Right atrium auricular region (tissue), 2 donors: Measurements from ENCODE around the gene CRAMP1. TPM values are rescaled to one million over a fixed set of nuclear protein-coding genes. Genes with fewer than 3 reads are reported as not detected.

ENCODE experiments used
- DNase-seq: peaks from one replicate; pipeline ENCODE4 v3.0.0-alpha.2; 2019; ENCODE audit warnings: low spot score
- H3K27ac ChIP-seq, 2 donors: fragments of 200-600 bp; sonication (generic); 1 replicate in 1 of 2; 2 replicates in 1 of 2; pipeline ENCODE4 v1.5.1; 2016 to 2019
- H3K27me3 ChIP-seq, 2 donors: fragments of 200-600 bp; sonication (generic); one replicate each; pipeline versions ENCODE4 v1.5.1 to v1.6.0; 2017 to 2019
- H3K36me3 ChIP-seq: fragments of 200-600 bp; sonication (generic); one replicate; pipeline ENCODE4 v1.5.1; 2016
- H3K4me1 ChIP-seq, 2 donors: fragments of 200-600 bp; sonication (generic); one replicate each; pipeline versions ENCODE4 v1.5.1 to v1.6.0; 2017 to 2019
- H3K4me3 ChIP-seq, 2 donors: fragments of 200-600 bp; sonication (generic); 1 replicate in 1 of 2; 2 replicates in 1 of 2; pipeline ENCODE4 v1.5.1; 2017 to 2019; ENCODE audit warnings: mild to moderate bottlenecking in 1 of 2, moderate library complexity in 1 of 2
- H3K9me3 ChIP-seq, 2 donors: fragments of 200-600 bp; sonication (generic); one replicate each; pipeline ENCODE4 v1.5.1; 2019
- total RNA-seq, 2 donors: library from RNA; depleted of rRNA; stranded (reverse); fragments of >200 nt; gene quantifications; one replicate each; pipeline ENCODE4 v1.1.0, GENCODE V29; 2016
- TF ChIP-seq, protein P1 (sequence below), 2 donors: fragments of 200-600 bp; sonication (generic); IDR thresholded peaks; one replicate each; pipeline ENCODE4 v1.5.1; 2019; ENCODE audit warnings: antibody characterized with exemption in 2 of 2

The CRAMP1 gene
- total RNA-seq, 2 donors from 2014 or later = 7.7 to 9.7 TPM

DNA sequence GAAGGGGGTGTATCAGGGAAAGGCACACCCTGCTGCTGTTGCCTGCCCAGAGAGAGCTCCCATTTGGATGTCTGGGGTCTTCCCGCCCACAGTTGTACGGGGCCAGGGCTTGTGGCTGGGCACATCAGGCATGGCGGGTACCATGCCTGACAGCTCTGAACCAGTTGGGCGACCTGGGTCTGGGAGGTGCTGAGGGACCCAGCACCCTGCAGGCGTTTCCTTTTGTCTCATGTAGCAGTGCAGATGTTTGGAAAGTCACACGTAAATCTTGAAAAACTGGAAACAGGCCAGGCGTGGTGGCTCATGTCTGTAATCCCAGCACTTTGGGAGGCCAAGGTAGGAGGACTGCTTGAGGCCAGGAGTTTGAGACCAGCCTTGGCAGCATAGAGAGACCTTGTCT is 57.5 kb downstream of the CRAMP1 start:
- TF ChIP-seq, protein P1, sequence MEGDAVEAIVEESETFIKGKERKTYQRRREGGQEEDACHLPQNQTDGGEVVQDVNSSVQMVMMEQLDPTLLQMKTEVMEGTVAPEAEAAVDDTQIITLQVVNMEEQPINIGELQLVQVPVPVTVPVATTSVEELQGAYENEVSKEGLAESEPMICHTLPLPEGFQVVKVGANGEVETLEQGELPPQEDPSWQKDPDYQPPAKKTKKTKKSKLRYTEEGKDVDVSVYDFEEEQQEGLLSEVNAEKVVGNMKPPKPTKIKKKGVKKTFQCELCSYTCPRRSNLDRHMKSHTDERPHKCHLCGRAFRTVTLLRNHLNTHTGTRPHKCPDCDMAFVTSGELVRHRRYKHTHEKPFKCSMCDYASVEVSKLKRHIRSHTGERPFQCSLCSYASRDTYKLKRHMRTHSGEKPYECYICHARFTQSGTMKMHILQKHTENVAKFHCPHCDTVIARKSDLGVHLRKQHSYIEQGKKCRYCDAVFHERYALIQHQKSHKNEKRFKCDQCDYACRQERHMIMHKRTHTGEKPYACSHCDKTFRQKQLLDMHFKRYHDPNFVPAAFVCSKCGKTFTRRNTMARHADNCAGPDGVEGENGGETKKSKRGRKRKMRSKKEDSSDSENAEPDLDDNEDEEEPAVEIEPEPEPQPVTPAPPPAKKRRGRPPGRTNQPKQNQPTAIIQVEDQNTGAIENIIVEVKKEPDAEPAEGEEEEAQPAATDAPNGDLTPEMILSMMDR (IDR thresholded peaks at IDR 0.05) = no peak
- Histone ChIP-seq H3K36me3 (peaks cover 96% of the 10 kb centered on the region), H3K4me3 (no peak overlapping the region), H3K9me3 (no peaks in the 10 kb centered on the region), H3K4me1 (peaks cover 0 to 9% of the 10 kb centered on the region in 2 donors), H3K27ac (no peak overlapping the region), H3K27me3 (no peaks in the 10 kb centered on the region)
- no peak for DNase-seq

DNA sequence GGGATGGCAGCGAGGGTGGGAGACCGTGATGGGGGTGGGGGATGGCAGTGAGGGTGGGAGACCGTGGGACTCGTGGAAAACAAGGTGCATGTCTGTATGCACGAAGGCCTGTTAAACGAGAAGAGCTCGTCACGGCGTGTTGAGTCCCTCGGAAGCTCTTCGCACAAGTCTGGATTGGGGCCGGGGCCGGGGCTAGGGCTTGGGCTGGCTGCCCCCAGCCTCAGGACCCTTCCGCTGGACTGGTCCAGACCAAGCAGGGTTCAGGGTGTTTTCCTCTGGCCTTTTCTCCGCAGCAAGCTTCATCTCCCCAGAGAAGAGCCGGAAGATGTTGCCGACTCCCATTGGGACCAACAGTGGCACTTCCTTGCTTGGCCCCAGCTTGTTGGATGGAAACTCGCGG is 58.2 kb downstream of the CRAMP1 start:
- H3K27ac ChIP-seq = no peak overlapping the region
- H3K4me1 ChIP-seq = peaks cover 0 to 9% of the 10 kb centered on the region in 2 donors
- H3K36me3 ChIP-seq = peaks cover 96% of the 10 kb centered on the region
- no peak overlapping the region for H3K4me3 ChIP-seq
- no peaks in the 10 kb centered on the region for H3K9me3 ChIP-seq
- H3K27me3 ChIP-seq = no peaks in the 10 kb centered on the region
- no peak for DNase-seq
- TF ChIP-seq, protein P1 (IDR thresholded peaks at IDR 0.05) = no peak

DNA sequence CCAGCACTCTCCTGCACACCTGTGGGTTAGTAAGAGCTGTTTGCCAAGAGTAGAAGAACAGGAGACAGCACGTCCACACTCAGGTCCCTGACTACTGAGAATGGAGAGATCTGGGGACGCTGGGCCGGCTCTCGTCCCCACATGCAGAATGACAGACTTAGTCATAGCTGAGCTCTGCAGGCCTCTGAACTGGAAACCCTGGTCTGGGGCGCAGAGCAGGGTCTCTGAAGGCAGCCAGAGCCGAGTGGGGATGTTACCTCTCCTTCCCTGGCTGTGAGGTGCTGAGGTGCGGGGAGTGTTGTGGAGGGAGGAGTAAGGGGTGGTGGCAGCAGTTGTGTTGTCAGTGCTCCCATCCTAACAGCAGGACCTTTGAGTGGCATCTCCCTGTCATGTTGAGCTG is 58.7 kb downstream of the CRAMP1 start:
- TF ChIP-seq, protein P1 (IDR thresholded peaks at IDR 0.05) = no peak
- Histone ChIP-seq H3K27ac (no peak overlapping the region), H3K4me1 (peaks cover 0 to 9% of the 10 kb centered on the region in 2 donors), H3K36me3 (peaks cover 97% of the 10 kb centered on the region), H3K9me3 (no peaks in the 10 kb centered on the region), H3K4me3 (no peak overlapping the region), H3K27me3 (no peaks in the 10 kb centered on the region)
- no peak for DNase-seq

DNA sequence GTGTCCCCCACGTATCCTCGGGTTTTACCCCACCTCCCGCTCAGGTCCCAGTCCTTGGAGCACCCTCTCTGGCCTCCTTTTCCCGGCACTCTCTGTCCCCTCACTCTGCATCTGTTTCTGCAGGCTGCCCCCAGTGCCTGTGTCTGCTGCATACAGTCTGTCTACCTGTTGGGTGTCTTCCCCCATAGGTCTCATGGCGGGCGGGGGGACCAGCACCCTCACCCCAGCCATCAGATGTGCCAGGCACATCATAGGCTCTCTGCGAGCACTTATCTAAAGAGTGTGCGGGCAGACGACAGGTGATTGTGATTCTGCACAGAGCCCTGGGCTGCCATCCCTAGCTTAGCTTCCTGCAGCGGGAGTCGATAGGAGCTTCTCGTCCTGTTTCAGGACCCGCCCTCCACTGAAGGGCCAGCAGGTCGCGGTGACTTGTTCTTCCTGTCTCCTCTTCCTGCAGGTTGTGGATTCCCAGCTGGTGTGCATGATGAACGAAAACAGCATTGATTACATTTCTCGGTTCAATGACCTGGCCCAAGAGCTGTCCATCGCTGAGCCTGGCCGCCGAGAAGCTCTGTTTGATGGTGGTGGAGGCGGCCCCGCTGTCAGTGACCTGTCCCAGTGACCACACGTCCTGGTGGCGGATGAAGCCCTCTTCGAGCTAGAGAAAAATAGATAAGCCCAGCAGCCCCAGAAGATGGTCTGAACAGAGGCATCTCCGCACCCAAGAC is 61.4 kb downstream of the CRAMP1 start:
- Histone ChIP-seq H3K4me3 (no peak overlapping the region), H3K9me3 (no peaks in the 10 kb centered on the region), H3K27me3 (no peaks in the 10 kb centered on the region), H3K27ac (no peak overlapping the region), H3K36me3 (peaks cover 72% of the 10 kb centered on the region), H3K4me1 (peaks cover 0 to 11% of the 10 kb centered on the region in 2 donors)
- TF ChIP-seq, protein P1 (IDR thresholded peaks at IDR 0.05) = no peak
- DNase-seq = no peak

DNA sequence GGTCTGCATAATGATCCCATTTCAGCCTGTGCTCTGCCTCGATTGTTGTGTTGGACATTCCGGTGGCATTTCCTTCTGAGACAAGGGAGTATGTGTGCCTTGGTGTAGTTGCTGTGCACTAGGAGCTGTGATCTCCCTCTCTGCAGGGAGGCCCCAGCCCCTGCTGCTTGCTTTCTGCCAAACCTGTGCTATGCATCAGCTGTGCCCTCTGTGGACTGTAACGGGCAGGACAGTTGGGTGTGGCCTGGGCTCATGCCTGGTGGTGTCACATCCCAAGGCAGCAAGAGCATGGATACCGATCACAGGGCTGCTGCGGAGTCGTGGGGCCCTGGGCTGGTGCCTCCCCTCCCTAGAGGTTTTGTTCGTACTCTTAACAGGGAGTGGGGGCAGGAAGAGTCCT is 62.1 kb downstream of the CRAMP1 start:
- Histone ChIP-seq H3K36me3 (peaks cover 65% of the 10 kb centered on the region), H3K9me3 (no peaks in the 10 kb centered on the region), H3K27ac (no peak overlapping the region), H3K4me1 (peaks cover 0 to 18% of the 10 kb centered on the region in 2 donors), H3K4me3 (no peak overlapping the region), H3K27me3 (no peaks in the 10 kb centered on the region)
- no peak for DNase-seq
- TF ChIP-seq, protein P1 (IDR thresholded peaks at IDR 0.05) = no peak
